H1 (cell line): Measurements from ENCODE around the gene SOX8.

Source experiments
- CBX8 ChIP-seq: fragments of 300-800, 300-1000 bp; sonication (generic); IDR thresholded peaks from 2 replicates; pipeline ENCODE4 v1.7.1; 2016; ENCODE audit warnings: low read depth, low read length, borderline replicate concordance
- GABPA ChIP-seq: IDR thresholded peaks from 2 replicates; pipeline ENCODE4 v1.6.1; 2011; ENCODE audit warnings: mild to moderate bottlenecking, low read length, moderate library complexity, borderline replicate concordance; ENCODE audit not compliant: insufficient read depth
- POLR2A ChIP-seq, 2 experiments: IDR thresholded peaks; 1 replicate in 1 of 2; 2 replicates in 1 of 2; pipeline ENCODE4 v1.6.1; 2011; ENCODE audit warnings: low read depth in 2 of 2, low read length in 2 of 2, mild to moderate bottlenecking in 2 of 2; ENCODE audit errors: control extremely low read depth in 1 of 2

DNA sequence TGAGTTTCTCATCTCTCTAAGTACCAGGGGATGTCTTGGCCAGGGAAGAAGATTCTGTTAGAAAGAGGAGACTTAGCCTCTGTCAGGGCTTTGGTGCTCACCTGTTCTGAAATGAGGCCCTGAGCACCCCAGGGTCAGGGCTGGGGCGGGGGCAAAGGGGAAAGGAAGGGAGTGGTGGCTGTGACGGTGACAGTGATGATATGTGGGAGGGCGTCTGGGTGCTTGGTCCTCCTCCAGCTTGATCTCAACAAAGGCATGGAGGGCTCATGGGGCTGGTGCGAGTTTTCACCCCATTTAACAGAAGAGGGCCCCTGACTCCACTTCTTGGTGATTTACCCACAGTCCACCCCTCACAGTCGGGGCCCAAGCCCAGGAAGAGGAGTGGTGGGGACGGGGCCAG, 15.1 kb downstream of the SOX8 start:
- TF ChIP-seq CBX8: no peak
- no peak for TF ChIP-seq GABPA
- no peak for TF ChIP-seq POLR2A (IDR thresholded peaks at IDR 0.05; ENCODE audit: control extremely low read depth in 1 of 2, low read depth in 2 of 2, low read length in 2 of 2)
